NCI-H1694 (cell line): Measurements from ENCODE around the gene RYR2.
"Not testable (repeated sequence)": the region's sequence is repeated elsewhere in the genome, so short reads cannot be mapped to it uniquely, and the experiment has no call there.

ENCODE experiments used
- DNase-seq: peaks from one replicate; lab custom pipeline; 2025; lab: John Stamatoyannopoulos, UW

RYR2 gene

DNA sequence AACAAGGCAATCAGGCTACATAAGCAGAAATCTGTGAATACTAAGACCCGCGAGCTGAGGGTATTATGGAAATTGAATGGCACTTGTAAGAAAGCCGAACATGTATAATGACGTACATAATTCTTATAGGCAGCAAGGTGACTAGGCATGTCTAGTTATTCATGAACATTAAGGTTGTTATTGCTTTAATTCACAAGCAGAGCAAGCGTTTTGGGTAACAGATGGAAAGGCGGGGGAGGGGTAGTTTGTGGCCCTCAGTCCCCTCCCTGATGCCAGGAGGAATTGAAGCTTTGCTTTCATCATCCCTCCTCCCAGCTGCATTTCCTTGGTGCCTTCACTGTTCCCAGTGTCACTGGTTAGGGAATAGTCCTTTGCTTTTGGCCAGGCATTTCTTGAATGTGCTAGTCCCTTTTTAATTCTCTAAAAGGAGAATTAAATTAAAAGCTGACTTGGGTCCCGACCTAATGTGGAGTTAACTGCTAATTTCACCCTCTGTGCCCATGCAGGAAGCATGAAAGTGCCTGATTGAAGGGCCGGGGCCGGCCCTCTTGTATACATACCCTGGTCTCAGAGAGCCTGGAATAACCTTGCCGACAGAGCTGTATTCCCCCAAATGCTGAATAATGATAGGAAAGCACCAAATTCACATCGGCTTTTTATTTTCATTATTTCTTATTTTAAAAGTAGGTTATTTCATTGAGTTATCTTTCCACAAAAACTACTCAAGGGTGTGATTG is 42.5 kb downstream of the RYR2 start:
- peak; percentile 39 for DNase-seq

DNA sequence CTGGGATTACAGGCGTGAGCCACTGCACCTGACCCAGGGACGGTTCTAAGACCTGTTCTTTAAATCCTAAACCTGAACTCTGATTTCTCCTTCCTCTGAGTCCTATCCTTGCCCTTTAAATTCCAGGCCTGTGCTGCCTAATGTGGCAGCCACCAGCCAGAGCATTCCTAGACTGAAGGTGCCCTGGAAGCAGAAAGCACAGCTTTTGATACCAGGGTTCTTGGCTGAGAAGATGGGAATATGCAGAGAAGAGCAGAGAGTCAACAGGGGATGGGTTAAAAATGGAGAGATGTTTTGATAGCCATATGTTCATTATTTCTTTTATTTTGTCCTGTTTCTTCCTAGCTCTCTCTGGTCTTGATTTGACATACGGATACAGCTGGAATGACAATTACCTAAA is 49.7 kb downstream of the RYR2 start:
- no peak for DNase-seq

DNA sequence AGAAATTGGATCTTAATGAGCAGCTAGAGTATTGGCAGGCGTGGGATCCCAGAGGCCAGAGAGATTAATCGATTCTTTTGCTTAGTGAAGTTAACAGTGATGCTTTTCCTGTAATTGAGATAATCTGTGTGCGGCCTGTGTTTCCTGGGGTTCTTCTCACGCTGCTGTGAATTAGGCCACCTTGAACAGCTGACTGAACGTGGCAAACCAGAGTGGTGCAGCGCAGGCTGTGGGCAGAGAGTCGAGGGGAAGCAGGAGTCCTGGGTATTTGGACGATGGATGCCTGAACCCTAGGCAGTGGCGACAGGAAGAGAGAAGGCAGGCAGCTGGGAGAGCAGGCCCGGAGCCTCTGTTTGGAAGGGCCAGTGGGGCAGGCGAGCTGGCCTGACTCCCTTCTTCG is 51.7 kb downstream of the RYR2 start:
- DNase-seq: no peak

DNA sequence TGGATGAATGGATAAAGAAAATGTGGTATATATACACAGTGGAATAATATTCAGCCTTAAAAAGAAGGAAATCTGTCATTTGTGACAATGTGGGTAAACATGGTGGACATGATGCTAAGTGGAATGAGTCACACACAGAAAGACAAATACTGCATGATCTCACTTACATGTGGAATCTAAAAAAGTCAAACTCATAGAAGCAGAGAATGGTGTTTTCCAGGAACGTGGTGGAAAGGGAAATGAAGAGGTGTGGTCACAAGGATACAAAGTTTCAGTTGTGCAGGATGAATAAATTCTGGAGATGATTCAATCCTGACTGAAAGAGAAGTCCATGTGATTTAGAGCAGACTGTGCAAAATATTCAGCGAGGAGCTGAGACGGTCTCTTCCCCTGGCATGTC is 56.6 kb downstream of the RYR2 start:
- DNase-seq: no peak

DNA sequence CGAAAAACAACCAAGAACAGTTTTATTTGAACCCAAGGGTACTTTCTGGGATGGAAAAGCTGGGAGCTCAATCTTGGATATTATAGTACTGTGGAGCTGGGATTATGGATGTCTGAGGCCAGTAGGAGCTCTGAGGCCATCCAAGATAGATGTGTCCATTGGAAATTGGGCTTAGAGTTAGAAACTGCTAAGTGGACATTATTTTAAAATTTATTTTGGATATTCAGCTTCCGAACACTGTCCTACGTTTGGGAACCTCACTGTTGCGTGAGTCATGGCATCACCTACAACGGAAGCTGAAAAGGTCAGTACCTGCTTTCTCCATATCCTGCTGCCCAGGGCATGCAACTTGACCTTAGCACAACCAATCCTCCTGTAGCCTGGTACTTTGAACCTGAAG is 61.0 kb downstream of the RYR2 start:
- no peak for DNase-seq

DNA sequence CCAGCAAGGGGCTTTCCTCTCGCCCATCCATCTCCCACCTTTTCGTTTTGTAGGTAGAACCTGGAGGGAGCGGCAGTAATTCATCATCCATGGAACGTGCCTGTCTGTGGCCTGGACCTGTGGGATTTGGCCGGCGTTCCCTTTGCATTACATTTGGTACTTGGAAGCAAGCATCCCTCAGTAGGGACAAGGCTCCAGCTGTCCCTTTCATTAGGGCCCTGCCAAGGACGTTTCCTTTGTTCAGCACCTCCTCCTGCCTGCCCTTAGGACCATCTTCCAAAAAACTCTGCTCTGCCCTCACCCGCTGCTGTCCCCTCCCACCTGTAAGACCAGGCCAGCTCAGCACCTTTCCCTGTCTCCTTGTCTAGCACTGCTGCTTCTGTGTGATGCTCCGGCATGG is 62.1 kb downstream of the RYR2 start:
- DNase-seq: no peak

DNA sequence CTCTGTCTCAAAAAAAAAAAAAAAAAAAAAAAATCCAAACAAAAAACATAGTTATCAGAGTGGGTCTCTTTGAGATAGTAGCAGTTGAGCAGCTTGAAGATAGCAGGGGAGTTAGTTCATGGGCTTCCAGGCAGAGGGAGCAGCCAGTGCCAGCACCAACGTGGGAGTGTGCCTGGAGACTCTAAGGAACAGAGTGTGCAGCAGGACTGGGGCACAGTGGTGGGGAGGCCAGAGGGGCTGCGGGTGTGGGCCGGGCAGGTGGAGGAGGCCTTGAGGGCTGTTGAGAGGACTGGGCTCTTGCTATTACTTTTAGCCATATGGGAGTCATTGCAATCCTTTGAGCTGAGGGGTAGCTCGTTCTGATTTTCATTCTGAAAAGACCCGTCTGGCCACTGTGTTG is 63.8 kb downstream of the RYR2 start:
- no peak for DNase-seq

DNA sequence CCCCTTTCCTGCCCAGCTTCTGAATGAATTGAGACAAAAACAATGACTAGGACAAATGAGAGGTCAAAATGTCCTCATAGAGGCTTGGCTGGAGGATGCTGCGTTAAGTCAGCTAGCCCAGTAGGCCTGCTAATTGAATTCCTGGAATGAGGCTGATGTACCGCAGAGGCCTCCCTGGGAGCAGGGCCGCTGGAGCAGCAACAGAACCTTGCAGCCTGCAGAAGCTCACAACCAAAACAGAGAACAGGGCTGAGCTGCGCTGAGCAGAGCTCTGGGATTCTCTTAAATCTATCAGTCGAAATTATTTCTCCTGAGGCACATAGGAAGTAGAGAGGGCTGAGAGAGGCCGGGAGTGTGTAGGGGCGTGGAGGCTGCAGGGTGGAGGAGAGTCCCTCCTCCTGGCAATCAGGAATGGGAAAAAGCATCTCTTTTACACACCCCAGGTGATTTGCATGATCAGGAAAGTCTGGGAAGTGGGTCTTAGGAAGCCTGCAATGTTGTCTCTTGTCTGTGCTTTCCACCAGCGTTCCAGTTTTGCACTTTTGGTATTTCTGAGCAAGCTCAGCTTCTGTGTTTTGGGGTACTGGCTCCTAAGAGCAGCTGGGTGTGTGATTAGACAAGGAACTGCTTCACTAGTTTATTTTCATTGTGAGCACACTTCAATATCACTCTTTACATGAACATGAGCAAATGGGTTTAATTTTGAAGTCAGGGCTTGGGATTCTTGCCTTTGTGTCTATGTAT is 66.5 kb downstream of the RYR2 start:
- DNase-seq: no peak

DNA sequence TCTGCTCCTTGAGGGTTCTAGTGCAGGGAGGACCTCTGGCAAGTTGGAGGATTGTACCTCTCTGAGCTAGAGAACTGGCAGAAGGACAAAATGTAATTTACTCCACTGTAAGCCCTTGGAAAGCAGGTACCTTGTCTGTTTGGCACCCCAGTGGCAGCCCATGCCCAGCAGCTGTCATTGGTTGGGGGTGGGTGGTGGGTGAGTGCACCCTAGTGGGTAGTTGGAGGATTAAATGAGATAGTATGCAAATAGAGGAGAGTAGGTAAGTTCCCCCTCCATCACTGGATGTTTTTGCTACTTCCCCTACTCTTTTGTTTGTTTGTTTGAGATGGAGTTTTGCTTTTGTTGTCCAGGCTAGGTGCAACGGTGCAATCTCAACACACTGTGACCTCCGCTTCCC is 69.8 kb downstream of the RYR2 start:
- no peak for DNase-seq

DNA sequence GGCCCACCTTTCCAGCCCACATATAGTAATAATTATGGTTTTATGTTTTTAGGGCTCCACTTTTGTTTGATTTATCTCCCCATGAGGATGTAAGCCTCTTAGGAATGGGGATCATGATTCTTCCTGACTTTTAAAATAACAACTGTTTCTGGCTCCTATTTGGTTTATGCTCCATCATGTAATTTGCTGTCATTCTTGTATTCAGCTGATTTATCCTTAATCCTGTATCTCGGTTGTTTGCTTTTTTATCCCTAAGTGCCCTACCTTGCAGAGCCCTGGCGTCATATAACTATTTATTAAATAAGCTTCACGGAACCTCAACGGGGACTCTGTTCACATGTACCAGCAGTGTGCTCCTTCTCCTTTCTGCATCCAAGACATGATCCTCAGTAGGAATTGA is 70.7 kb downstream of the RYR2 start:
- no peak for DNase-seq

DNA sequence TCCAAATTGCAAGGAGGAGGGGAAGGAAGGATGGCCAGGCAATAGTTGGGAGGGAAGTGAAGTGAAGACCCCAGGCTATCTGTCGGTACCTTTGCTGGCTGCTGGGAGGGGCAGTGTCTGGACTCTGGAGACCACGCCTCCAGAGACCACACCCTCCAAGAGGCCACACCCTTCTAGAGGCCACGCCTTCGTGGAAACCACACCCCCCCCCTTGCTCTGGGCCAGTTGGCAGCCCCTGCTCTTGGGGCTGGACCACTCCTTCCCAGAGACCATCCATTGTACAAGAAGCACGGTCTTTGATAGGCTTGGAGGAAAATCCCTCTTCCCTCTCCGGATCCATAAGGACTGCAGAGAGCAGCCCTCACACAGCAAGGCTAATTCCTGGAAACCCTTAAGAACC is 73.1 kb downstream of the RYR2 start:
- DNase-seq: no peak

DNA sequence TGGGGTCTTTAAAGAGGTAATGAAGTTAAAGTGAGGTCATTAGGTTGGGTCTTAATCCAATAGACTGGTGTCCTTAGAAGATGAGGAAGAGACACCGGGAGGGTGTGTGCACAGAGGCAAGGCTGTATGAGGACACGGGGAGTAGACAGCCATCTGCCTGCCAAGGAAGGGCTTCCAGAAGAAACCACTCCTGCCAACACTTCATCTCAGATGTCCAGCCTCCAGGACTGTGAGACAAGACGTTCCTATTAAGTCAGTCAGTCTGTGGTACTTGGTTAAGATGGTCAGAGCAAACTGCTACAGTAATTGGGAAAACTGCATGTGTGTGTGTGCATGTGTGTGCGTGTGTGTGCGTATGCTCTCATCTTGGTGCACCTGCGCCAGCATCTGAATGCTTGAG is 77.1 kb downstream of the RYR2 start:
- DNase-seq: no peak

DNA sequence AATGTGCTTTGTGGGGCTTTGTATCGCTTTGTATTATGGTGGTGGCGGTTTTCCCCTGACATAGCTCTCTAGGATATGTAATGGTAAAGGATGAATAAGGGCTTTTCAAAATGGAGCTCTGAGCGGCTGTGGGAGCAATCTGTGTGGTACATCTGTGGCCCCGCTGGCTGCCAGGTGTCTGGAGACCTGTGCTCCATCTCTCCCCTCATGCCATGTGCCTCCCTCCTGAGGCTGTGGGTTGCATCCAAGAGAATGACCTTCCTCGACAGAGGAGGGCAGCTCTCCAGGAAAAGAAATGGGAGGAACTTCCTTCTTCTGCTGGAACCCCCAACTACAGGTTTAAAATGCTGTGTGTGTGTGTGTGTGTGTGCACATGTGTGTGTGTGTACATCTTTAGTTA is 78.7 kb downstream of the RYR2 start:
- DNase-seq: no peak

DNA sequence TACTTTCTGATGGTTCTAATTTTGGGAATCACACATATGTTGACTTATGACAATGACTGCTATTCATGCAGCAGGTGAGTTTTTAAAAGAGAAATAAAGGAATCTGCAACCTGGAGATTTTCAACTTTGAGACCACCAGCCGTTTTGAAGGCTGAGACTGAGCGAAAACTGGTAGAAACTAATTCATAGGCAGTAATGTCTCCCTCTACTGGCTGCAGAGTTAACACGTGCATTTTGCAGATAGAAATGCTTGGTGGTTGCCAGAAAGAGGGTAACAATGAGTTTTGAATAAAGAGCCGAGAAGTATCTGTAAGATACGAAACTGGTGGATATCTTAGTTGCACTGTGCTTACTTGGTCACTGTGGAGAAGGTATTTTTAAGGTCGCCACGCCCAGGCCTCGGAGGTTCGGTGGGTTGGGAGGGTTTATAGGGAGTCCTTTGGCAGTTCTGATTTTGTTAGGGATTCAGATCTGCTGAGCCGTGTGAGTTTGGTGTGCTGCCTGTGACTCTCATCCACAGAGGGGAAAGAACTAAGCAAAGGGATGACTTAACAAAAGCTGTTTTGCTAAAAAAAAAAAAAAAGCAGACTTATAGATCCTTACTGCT is 83.0 kb downstream of the RYR2 start:
- no peak for DNase-seq

DNA sequence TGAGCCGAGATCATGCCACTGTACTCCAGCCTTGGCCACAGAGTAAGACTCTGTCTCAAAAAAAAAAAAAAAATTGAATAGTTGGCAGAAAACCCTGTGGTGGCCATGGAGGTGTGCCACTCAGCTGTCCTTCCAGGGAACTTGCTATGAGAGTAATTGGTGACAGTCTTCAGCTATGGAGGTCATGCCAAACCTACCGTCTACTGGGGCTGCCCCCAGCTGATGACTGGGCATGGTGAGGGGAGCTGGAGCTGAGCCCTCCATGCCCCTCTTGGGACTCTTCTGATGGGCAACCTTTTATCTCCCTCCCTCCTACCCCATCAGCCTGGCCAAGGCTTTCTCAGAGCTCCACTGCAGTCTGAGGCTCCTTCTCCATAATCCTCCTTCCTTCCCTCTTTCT is 84.2 kb downstream of the RYR2 start:
- DNase-seq: no peak

DNA sequence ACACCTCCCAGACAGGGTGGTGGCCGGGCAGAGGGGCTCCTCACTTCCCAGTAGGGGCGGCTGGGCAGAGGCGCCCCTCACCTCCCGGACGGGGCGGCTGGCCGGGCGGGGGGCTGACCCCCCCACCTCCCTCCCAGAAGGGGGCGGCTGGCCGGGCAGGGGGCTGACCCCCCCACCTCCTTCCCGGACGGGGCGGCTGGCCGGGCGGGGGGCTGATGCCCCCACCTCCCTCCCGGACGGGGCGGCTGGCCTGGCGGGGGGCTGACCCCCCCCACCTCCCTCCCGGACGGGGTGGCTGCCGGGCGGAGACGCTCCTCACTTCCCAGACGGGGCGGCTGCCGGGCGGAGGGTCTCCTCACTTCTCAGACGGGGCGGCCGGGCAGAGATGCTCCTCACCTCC is 85.3 kb downstream of the RYR2 start:
- not testable (repeated sequence) for DNase-seq

DNA sequence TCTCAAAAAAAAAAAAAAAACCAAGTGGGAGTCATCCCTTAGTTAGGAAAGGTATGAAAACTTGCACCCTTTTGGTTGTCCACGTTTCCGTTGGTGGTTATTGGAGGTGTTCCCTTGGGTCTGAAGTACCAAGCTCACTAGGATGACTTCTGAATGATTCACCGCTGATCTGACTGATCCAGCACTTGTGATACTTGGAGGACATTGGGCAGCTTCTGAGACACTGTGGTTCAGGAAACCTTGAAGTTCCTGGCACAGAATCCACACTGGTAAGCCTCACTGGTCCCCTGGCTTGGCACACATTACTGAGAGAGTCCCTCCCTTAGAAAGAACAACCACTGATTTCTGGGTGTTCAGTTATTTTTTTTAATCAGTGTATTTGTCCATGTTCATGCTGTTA is 91.9 kb downstream of the RYR2 start:
- no peak for DNase-seq

DNA sequence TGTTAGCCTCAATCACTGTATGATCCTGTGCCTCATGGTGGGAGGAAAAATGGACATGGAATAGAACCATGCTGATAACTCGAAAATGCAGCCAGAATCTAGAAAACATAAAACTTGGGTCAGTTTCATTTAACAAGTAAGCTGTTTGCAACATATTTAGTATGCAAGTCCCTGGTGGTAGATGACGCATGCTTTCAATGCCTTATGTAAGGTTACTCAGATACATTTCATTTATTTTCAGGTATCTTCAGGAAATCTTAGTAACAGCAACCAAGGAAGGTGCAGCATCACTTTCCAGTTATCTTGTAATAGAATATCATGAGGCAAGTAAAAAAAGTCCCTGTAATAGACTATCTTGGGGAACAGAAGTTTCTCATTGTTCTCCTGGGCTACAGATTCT is 92.9 kb downstream of the RYR2 start:
- no peak for DNase-seq

DNA sequence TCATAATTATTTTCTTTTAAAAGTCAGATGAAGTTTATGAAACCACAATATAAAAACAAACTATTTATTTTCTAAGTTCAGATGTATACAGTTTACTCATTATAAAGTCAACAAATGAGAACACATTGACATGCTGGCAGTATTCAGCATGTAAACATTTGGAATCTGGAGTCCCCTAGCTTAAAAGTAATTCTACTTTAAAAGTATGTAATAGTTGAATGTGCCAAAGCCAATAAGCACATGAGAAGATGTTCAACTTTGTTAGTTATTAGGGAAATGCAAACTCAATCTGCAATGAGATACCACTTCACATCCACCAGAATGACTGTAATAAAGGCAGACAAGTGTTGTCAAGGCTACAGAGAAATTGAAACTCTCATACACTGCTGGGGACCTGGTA is 96.6 kb downstream of the RYR2 start:
- DNase-seq: no peak

DNA sequence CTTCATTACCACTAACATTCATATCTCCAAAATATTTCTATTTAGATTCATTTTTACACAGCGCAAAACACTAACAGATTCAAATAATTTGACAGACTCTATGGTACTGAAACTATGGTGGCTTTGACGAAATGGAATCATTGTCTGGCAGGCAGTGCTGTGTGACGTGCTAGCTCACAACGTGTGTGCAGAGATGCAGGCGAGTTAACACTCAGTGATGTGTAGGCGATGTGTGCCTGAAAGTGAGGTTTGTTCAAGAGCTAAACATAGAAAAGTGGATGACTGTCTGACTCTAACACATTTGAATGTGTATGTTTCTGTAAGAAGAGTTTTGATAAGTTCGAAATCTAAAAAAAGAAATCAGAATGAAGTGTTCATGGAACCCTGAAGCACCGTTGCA is 97.7 kb downstream of the RYR2 start:
- no peak for DNase-seq

DNA sequence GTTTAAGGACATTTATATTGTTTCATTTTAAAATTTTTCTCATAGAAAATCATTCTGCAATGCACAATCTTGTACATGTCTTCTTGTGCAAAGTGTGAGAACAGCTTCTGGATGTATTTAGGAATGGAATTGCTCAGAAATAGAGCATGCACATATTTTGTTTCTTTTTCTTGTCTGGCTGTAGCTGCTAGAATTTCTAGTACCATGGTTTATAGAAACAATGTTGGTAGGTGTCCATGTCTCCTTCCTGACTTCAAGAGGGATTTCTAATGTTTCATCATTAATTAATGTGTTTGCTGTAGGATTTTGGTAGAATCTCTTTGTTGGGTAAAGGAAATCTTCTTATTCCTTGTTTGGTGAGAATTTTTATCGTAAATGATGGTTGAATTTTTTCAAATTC is 99.0 kb downstream of the RYR2 start:
- no peak for DNase-seq

DNA sequence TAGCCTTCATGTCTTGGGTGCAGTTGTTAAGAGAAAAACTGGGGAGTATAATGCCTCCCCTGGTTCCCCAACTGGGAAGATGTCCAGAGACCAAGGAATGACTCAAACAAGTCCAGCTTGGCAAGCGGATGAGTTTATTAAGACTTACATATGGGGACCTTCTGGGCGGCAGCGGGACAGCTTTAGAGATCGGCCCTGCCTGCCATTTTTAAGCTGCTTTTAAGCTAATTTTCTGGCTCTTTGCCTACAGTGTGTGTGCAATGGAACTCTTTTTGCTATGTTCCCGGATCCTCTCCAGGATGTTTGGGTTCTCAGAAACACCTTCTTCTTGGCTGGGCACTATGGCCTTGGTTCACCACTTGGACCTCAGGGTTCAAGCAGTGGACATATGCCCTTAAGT is 99.5 kb downstream of the RYR2 start:
- DNase-seq: no peak

DNA sequence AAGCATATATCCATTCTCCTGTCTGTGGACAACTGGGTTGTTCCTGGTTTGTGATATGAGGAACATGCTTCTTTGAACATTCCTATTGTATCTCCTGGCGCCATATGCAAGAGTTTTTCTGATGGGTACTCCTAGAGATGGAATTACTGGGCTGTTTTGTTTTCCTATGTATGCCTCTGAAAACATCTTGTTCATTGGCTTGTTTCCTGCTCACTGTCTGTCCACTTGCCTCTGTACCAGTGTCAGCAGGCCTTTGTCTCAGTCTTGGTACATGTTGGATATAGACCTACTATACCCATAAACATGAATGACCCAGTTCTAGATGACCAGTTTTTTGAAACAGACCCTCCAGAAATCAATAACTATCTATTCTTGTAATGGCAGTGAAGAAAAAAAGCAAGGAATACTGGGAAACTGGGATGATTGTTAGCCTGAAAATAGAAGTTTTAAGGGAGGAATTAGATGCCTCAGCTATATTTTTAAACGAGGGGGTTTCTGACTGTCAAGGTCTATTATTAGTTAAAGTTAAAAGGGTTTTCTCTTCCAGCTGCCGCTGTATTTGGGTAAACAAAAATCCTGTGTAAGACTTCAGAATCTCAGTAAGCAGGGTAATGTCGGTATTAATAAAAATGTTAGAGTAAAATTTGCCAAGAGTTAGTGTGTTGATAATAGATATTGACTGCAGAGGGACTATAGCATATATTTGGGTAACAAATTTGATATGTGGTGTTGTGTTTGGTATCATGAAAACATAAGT is 103.6 kb downstream of the RYR2 start:
- DNase-seq: no peak
